Measurements from ENCODE around the gene KRTDAP.
"Not testable (repeated sequence)": the region's sequence is repeated elsewhere in the genome, so short reads cannot be mapped to it uniquely, and the experiment has no call there.

KRTDAP gene

GRCh38 chr19:35483089-35483488 lies 7.2 kb downstream of the KRTDAP start:
- FAIRE-seq = no peak

- no peak for FAIRE-seq
Observed at GRCh38 chr19:35478794-35479677, 11.2 kb downstream of the KRTDAP start.

- no peak for FAIRE-seq
Observed at GRCh38 chr19:35476149-35476548, 14.1 kb downstream of the KRTDAP start.

- not testable (repeated sequence) for FAIRE-seq
Observed at GRCh38 chr19:35474594-35474993, 15.7 kb downstream of the KRTDAP start.

- no peak for FAIRE-seq
Observed at GRCh38 chr19:35474104-35474503, 16.2 kb downstream of the KRTDAP start.

GRCh38 chr19:35471946-35472345 lies 18.3 kb downstream of the KRTDAP start:
- no peak for FAIRE-seq

- not testable (repeated sequence) for FAIRE-seq
Observed at GRCh38 chr19:35471075-35471474, 19.2 kb downstream of the KRTDAP start.

GRCh38 chr19:35470128-35470527 lies 20.1 kb downstream of the KRTDAP start:
- FAIRE-seq = no peak

GRCh38 chr19:35468637-35469036 lies 21.6 kb downstream of the KRTDAP start:
- FAIRE-seq = no peak

- FAIRE-seq = no peak
Observed at GRCh38 chr19:35466259-35466658, 24.0 kb downstream of the KRTDAP start.

GRCh38 chr19:35462956-35463355 lies 27.3 kb downstream of the KRTDAP start:
- FAIRE-seq = not testable (repeated sequence)

- no peak for FAIRE-seq
Observed at GRCh38 chr19:35462476-35462953, 27.7 kb downstream of the KRTDAP start.

GRCh38 chr19:35461788-35462187 lies 28.5 kb downstream of the KRTDAP start:
- not testable (repeated sequence) for FAIRE-seq

- FAIRE-seq = no peak
Observed at GRCh38 chr19:35461060-35461459, 29.2 kb downstream of the KRTDAP start.

GRCh38 chr19:35460608-35461007 lies 29.7 kb downstream of the KRTDAP start:
- no peak for FAIRE-seq

- FAIRE-seq = no peak
Observed at GRCh38 chr19:35459414-35460082, 30.7 kb downstream of the KRTDAP start.

GRCh38 chr19:35458731-35459391 lies 31.4 kb downstream of the KRTDAP start:
- FAIRE-seq = no peak

GRCh38 chr19:35458192-35458591 lies 32.1 kb downstream of the KRTDAP start:
- no peak for FAIRE-seq

GRCh38 chr19:35457173-35457572 lies 33.1 kb downstream of the KRTDAP start:
- FAIRE-seq = no peak

GRCh38 chr19:35455616-35456201 lies 34.6 kb downstream of the KRTDAP start:
- no peak for FAIRE-seq

- no peak for FAIRE-seq
Observed at GRCh38 chr19:35454663-35455062, 35.6 kb downstream of the KRTDAP start.

GRCh38 chr19:35451338-35452096 lies 38.7 kb downstream of the KRTDAP start:
- no peak for FAIRE-seq

Data from G401.6 (cell line).